Chondrocyte (in vitro differentiated cells): ENCODE measurements around the gene PHACTR4. TPM values are rescaled to one million over a fixed set of nuclear protein-coding genes. Genes with fewer than 3 reads are reported as not detected.

Experiments
- DNase-seq: peaks from one replicate; pipeline ENCODE4 v3.0.0; 2021; ENCODE audit warnings: mixed read lengths, low spot score
- H3K27ac Mint-ChIP-seq: one replicate; pipeline ENCODE4 v1.8.0; 2021; ENCODE audit warnings: mild to moderate bottlenecking, moderate library complexity, mixed read lengths; ENCODE audit not compliant: unreplicated experiment
- H3K27me3 Mint-ChIP-seq: 2 replicates; pipeline ENCODE4 v1.8.0; 2021; ENCODE audit warnings: low read depth, mixed read lengths
- H3K36me3 Mint-ChIP-seq: 2 replicates; pipeline ENCODE4 v1.8.0; 2021; ENCODE audit warnings: low read depth, mixed read lengths
- H3K4me1 Mint-ChIP-seq: 2 replicates; pipeline ENCODE4 v1.8.0; 2021; ENCODE audit warnings: low read depth, mild to moderate bottlenecking, mixed read lengths
- H3K4me3 Mint-ChIP-seq: one replicate; pipeline ENCODE4 v1.8.0; 2021; ENCODE audit warnings: mild to moderate bottlenecking, moderate library complexity, mixed read lengths; ENCODE audit not compliant: unreplicated experiment
- H3K9me3 Mint-ChIP-seq: 2 replicates; pipeline ENCODE4 v1.8.0; 2021; ENCODE audit warnings: low read depth, mixed read lengths
- CTCF ChIP-seq: fragments of 200-600 bp; sonication (generic); IDR thresholded peaks from 2 replicates; pipeline ENCODE4 v1.5.0; 2021; ENCODE audit warnings: antibody characterized with exemption, mild to moderate bottlenecking, moderate library complexity
- total RNA-seq: library from RNA; stranded (reverse); gene quantifications from 3 replicates; pipeline ENCODE4 v1.2.1, GENCODE V29; 2021

PHACTR4 gene
- total RNA-seq, 1 donor from 2014 or later: 39.9 TPM

GRCh38 chr1:28508435-28508754 is 138.9 kb downstream of the PHACTR4 start:
- peaks cover 53% of the 10 kb centered on the region for H3K36me3 Mint-ChIP-seq
- no peak for TF ChIP-seq CTCF
- no peaks in the 10 kb centered on the region for H3K9me3 Mint-ChIP-seq
- no peak for DNase-seq
- peak overlapping the region; percentile 97 for H3K27ac Mint-ChIP-seq
- no peaks in the 10 kb centered on the region for H3K27me3 Mint-ChIP-seq
- peaks cover 51% of the 10 kb centered on the region for H3K4me1 Mint-ChIP-seq
- peak overlapping the region; percentile 98 for H3K4me3 Mint-ChIP-seq

- peaks cover 53% of the 10 kb centered on the region for H3K36me3 Mint-ChIP-seq
- H3K27ac Mint-ChIP-seq: peak overlapping the region; percentile 97
- H3K9me3 Mint-ChIP-seq: no peaks in the 10 kb centered on the region
- peak overlapping the region; percentile 98 for H3K4me3 Mint-ChIP-seq
- peaks cover 51% of the 10 kb centered on the region for H3K4me1 Mint-ChIP-seq
- DNase-seq: no peak
- no peak for TF ChIP-seq CTCF
- no peaks in the 10 kb centered on the region for H3K27me3 Mint-ChIP-seq
These were observed 140.2 kb downstream of the PHACTR4 start for GRCh38 chr1:28509705-28510272.

- Mint-ChIP-seq H3K27me3 (no peaks in the 10 kb centered on the region), H3K4me1 (peaks cover 47% of the 10 kb centered on the region), H3K36me3 (peaks cover 53% of the 10 kb centered on the region), H3K27ac (peak overlapping the region; percentile 97), H3K9me3 (no peaks in the 10 kb centered on the region), H3K4me3 (peak overlapping the region; percentile 98)
- DNase-seq: no peak
- no peak for TF ChIP-seq CTCF
These were observed 140.9 kb downstream of the PHACTR4 start for GRCh38 chr1:28510273-28510969.

- no peak for DNase-seq
- H3K4me1 Mint-ChIP-seq: peaks cover 44% of the 10 kb centered on the region
- no peak overlapping the region for H3K4me3 Mint-ChIP-seq
These were observed 141.5 kb downstream of the PHACTR4 start for GRCh38 chr1:28510970-28511440.

More at GRCh38 chr1:28510970-28511440, 141.5 kb downstream of the PHACTR4 start:
- peak overlapping the region; percentile 97 for H3K27ac Mint-ChIP-seq
- H3K9me3 Mint-ChIP-seq: no peaks in the 10 kb centered on the region
- no peak for TF ChIP-seq CTCF
- peaks cover 53% of the 10 kb centered on the region for H3K36me3 Mint-ChIP-seq
- no peaks in the 10 kb centered on the region for H3K27me3 Mint-ChIP-seq
